Stimulated activated CD8-positive, alpha-beta memory T cell treated with anti-CD3 and anti-CD28 coated beads, Interleukin-12 subunit alpha, Interleukin-12 subunit beta, amount 100 ng/mL, for 24 hours (primary cell): ENCODE measurements around the gene PROB1.
"Not testable (repeated sequence)": the region's sequence is repeated elsewhere in the genome, so short reads cannot be mapped to it uniquely, and the experiment has no call there.

Experiments used
- DNase-seq: peaks from one replicate; pipeline ENCODE4 v3.0.0-alpha.2; 2020; ENCODE audit errors: extremely low read depth

The PROB1 gene

DNA sequence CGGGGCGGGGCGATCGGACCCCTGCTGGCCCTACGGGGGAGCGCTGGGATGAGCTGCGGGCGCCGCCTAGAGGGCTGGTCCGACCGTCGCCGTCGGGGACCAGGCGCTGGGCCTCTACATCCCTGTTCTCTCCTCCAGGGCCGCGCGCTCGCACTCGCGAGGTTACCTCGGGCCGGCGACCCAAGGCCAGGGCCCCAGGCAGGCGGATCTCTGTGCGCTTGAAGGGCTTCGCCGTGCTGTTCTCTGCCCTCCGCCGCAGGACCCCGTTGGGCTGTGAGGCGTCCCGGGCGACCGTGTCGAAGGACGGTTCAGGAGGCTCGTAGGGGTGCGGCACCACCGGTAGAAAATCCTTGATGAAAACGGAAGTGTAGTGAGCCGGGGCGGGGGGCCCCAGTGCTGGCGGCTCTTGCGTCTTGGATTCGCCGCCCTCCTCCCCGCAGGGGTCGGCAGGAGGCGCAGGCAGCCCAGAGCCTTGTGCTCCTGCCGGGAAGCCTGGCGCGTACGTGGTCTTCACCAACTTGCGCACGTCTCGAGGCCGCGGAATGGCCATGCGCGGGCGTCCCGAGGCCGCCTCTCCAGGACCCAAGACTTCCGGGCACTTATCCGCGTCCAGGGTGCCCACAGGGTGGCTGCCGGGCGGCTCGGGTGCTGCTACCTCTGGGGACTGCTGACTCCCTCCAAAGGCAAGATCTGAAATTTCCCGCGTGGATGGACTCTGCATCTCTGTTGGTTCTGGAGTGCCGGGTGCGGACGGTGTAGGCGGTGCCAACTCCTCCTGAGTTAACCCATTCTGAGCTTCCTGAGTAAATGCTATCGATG lies 2.0 kb downstream of the PROB1 start:
- DNase-seq: peak; percentile 53

- DNase-seq: no peak
Measured at GRCh38 chr5:139392324-139392677, 2.6 kb downstream of the PROB1 start.

GRCh38 chr5:139391570-139392323 lies 3.2 kb downstream of the PROB1 start:
- DNase-seq: no peak

GRCh38 chr5:139390639-139391569 lies 4.0 kb downstream of the PROB1 start:
- DNase-seq: no peak

GRCh38 chr5:139389701-139390638 lies 4.9 kb downstream of the PROB1 start, which contains the start of gene MZB1:
Gene MZB1, minus strand, starts transcription at chr5:139389913. Its CDS starts 57 bp downstream, at chr5:139389856.
- DNase-seq: no peak

DNA sequence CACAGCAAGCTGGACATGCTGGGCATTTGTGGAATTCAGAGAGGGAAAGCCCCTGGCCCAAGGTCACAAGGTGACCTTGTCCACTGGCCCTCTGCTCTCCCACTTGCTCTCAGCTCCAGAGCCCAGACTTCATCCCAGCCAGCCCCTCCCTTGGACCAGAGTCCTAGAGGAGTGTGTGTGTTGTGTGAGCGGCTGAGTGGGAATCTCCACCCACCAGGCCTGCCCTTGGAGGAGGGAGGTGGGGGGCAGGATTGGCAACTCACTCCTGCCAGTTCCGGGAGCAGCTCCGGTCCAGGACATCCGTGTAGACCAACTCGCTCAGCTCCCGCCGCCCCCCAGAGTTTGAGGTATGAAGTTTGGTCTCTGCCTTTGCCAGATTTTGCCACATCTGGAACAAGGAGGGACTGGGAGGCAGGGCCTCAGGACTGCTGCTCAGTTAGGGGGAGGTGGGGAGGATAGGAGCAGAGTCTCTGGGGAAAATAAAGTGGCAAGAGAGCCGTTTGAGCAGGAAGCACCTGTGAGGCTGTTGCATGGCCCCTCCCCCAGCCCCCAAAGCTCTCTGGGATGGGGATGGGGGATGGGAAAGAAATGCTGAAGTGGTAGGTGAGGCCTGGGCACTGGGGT lies 6.6 kb downstream of the PROB1 start:
- DNase-seq: no peak

DNA sequence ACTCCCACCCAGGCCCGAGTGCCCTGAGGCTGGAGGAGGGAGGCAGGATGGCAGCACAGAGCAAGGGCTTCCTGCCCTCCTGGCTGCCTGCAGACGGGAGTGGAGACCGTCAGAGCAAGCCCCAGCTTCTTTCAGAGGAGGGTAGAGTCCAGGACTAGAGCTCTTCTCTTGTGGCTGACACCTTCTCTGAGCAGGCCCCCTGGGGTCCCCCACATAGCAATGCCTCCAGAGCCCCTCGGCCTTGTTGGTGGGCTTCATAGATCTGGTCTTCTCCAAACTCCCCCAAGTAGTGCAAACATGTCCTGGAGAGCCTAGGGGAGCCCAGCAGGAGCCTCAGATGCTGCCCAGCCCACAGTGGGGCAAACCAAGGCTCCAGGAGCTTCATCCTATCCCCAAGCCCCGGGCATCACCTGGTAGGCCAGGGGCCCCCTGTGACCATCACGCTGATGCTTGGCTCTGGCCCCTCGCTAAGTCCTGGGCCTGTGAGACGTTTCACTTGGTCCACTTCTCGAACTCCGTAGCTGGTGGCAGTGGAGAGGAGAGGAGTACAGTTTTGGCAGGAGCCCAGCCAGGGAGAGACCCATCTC lies 7.2 kb downstream of the PROB1 start:
- DNase-seq: no peak

DNA sequence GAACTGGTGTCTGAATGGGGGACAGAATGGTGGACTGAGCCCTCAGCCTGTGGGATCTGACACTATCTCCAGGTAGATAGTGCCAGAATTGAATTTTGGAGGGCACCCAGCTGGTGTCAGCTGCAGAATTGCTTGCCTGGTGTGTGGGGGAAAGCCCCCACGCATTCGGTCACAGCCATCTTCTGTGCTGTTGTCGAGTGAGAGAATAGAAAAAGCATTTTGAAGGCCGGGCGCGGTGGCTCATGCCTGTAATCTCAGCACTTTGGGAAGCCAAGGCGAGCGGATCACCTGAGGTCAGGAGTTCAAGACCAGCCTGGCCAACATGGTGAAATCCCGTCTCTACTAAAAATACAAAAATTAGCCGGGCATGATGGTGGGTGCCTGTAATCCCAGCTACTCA lies 7.9 kb downstream of the PROB1 start:
- not testable (repeated sequence) for DNase-seq

DNA sequence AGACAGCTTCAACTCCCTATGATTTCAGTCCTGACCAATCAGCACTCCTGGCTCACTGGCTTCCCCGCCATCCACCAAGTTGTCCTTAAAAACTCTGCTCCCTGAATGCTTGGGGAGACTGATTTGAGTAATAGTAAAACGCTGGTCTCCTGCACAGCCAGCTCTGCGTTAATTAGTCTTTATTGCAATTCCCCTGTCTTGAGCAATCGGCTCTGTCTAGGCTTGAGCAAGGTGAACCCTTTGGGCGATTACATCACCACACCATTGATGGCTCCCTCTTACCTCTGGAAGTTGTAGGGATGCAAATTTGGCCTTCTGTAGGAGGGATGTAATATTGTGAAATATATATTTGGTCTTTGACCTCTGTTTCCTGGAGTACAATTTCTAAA lies 8.9 kb downstream of the PROB1 start:
- DNase-seq: no peak

- no peak for DNase-seq
Measured at GRCh38 chr5:139385061-139386049, 9.5 kb downstream of the PROB1 start.

DNA sequence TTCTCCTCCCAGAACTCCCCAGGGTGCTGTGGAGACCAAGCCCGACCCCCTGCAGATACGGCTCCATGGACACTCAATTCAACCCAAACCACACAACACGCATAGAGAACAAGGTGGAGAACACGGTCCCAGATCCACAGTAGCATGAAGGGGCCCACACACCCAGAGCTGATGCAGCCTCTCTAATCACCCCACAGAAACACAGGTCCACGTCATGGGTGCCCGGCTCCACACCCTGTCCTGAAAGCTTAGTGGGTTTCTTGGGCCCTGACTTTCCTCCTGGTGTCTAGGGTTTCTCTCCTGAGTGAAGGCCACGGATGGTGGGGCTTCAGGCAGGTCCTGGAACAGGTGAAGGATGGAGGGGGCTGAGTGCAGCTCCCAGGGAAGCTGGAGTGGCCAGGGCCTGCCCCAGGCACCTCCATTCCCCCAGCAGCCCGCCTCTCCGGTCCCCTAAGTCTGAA lies 10.3 kb downstream of the PROB1 start:
- no peak for DNase-seq

DNA sequence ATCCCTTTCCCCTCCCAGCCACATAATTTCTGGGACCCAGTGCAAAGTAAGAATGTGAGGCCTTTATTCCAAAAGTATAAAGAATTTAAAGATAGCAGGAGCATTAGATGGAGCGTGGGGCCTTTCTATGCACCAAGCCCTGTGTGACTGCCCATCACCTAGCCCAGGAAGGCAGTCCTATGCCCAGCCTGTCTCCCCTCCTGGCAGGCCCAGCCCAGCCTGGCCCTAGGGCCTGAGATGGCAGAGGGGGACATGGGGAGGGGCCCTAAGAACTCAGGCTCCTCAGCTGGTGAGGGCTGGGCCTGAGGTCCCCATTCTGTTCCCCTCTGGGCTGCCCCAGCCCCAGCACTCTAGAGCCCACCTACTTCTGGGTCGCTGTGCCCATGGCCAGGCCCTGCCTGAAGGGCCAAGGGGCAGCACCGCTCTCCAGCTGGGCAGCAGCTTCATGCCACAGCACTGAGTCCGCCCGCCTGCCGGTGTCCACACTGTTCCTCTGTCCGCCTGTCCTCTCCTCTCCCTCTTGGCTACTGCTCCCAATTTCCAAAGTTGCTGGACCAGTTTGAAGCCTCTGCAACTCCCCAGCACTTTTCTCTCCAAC lies 10.8 kb downstream of the PROB1 start:
- DNase-seq: no peak

GRCh38 chr5:139383275-139383992 lies 11.5 kb downstream of the PROB1 start, which contains the start of gene SLC23A1:
Gene SLC23A1, minus strand, starts transcription at chr5:139383297. Its CDS starts 44 bp downstream, at chr5:139383253.
- no peak for DNase-seq

GRCh38 chr5:139382807-139383206 lies 12.1 kb downstream of the PROB1 start:
- DNase-seq: no peak

DNA sequence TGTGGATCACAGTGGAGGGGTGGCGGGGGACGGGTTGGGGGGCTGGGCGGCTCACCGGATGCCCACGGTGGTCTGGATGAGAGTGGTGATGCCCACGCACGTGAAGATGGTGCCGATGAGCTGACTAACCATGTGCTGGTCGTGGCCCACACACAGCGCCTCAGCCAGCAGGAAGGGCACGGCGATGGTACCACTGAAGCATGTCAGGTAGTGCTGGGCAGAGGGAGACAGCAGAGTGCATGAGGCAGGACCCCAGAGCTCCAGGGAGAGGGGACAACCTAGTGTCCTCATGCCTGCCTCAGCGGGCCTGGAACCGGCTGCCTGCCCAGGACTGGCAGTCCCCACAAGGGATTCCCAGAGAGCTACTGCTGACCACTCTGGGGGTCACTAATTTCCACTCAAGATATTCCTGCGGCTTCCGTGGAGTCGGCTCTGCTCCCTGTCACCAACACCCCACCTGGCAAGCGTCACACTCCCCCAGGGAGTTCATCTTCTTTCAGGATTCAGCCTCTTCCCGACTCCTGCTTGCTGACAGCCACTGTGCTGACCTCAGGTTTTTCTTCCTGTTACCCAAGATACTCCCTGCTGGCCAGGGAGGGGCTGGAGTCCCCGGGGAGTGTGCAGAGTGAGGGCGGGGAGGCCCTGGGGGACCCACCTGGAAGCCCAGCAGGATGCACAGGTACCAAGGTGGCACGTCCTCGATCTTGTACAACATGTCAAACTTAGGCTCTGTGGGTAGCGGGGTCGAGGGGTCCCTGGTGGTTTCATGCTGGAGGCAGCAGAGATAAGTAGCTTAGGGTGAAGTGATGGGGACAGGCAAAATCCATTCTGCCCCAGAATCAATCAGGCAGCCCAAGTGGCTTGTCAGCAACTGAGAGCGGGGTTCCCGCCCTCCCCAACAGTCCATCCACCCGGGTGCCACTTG lies 12.8 kb downstream of the PROB1 start:
- no peak for DNase-seq
